Kidney epithelial cell (primary cell): ENCODE data around the gene CRIP2. TPM values are rescaled to one million over a fixed set of nuclear protein-coding genes. Genes with fewer than 3 reads are reported as not detected.

Experiments
- DNase-seq: peaks from one replicate; pipeline ENCODE4 v3.0.0-alpha.2; 2010; ENCODE audit warnings: low read depth
- H3K27me3 ChIP-seq: 2 replicates; pipeline ENCODE4 v1.6.0; 2011; ENCODE audit warnings: low read length; ENCODE audit not compliant: control insufficient read depth, insufficient read depth
- H3K36me3 ChIP-seq: 2 replicates; pipeline ENCODE4 v1.5.1; 2011; ENCODE audit warnings: low read length; ENCODE audit not compliant: control insufficient read depth, insufficient read depth
- H3K4me3 ChIP-seq: 2 replicates; pipeline ENCODE4 v1.5.1; 2011; ENCODE audit warnings: low read depth, mild to moderate bottlenecking, control low read depth, low read length
- CTCF ChIP-seq: IDR thresholded peaks from 2 replicates; pipeline ENCODE4 v1.5.1; 2011; ENCODE audit warnings: mild to moderate bottlenecking, moderate library complexity, low read length, control low read depth, inconsistent platforms; ENCODE audit not compliant: insufficient read depth, poor library complexity, severe bottlenecking
- total RNA-seq: library from RNA; depleted of rRNA; stranded (reverse); fragments of >200 nt; gene quantifications from 2 replicates; pipeline ENCODE4 v1.2.3, GENCODE V29; 2015

Gene CRIP2
- total RNA-seq, 1 donor from 2014 or later, result 101 TPM

- Histone ChIP-seq H3K4me3 (peak overlapping the region; percentile 67), H3K36me3 (no peaks in the 10 kb centered on the region), H3K27me3 (peaks cover 26% of the 10 kb centered on the region)
- peak; percentile 79 for TF ChIP-seq CTCF
- peak; percentile 57 for DNase-seq
Observed at GRCh38 chr14:105489542-105490266, 15.1 kb downstream of the CRIP2 start.

DNA sequence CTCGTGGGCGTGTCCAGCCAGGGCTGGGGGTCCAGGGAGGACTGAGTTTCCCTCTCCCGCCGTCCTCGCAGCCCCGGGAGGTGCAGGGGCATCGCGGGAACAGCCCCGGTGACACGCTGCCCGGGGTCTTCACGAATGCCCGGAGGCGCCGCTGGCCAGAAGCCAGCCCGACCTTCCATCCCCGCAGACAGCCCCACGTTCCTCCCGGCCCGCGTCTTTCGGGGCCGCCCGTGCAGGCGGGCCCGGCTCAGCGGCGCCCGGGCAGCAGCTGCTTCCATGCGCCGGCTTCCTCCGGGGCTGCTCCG is 15.6 kb downstream of the CRIP2 start:
- Histone ChIP-seq H3K4me3 (peak overlapping the region; percentile 67), H3K27me3 (peaks cover 26% of the 10 kb centered on the region), H3K36me3 (no peaks in the 10 kb centered on the region)
- no peak for DNase-seq
- no peak for TF ChIP-seq CTCF

- TF ChIP-seq CTCF, result peak; percentile 38
- peak; percentile 99 for DNase-seq
Observed at GRCh38 chr14:105490572-105491365, 16.1 kb downstream of the CRIP2 start, which contains the start of gene TEDC1. TEDC1 (plus strand) TSS chr14:105491246; CDS start chr14:105491376, 130 bp downstream.

GRCh38 chr14:105491366-105491973 is 16.8 kb downstream of the CRIP2 start:
- no peak for TF ChIP-seq CTCF
- H3K4me3 ChIP-seq, result peak overlapping the region; percentile 83
- no peaks in the 10 kb centered on the region for H3K36me3 ChIP-seq
- peaks cover 17% of the 10 kb centered on the region for H3K27me3 ChIP-seq
- DNase-seq, result no peak

More at GRCh38 chr14:105490572-105491365, 16.1 kb downstream of the CRIP2 start, which contains the start of gene TEDC1:
- H3K36me3 ChIP-seq, result no peaks in the 10 kb centered on the region
- peaks cover 23% of the 10 kb centered on the region for H3K27me3 ChIP-seq
- H3K4me3 ChIP-seq, result peak within 1 kb of the TSS; percentile 83

DNA sequence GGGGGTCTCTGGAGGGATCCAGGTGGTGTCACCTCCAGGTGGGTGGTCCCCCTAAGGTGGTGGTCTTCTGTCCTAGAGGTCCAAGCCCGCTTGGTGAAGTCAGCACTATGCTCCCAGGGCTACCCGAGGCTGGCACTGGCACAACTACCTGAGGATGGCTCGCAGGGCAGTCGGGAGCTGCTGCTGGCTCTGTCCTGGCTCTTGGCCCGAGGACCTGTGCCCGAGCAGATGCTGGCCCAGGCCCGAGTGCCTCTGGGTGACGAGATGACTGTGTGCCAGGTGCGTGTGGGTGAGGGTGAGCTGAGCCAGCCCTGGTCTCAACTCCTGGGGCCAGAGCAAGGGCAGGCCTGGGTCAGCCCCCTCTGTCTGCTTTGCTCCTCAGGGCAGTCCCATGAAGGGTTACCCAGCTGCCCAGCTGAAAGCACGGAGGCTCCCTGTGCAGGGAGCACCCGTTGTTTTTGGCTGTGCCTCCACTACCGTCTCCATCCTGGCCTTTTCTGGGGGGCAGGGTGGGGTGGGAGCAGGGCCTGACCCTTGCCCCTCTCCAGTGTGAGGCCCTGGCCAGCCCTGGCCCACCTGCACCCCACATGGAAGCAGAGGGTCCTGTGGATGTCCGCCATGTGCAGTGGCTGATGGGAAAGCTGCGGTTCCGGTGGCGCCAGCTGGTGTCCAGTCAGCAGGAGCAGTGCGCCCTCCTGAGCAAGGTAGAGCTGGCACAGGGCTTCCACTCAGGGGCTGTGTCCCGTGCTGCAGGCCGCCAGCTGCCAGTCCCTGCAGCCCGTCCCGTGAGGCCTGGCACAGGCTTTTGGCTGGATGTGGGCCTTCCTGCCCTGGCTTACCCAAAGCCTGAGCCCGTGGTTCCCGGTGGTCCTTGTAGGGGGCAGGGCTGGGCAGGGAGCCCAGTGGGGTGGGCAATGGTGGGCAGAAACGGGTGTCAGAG is 17.7 kb downstream of the CRIP2 start:
- DNase-seq, result no peak
- Histone ChIP-seq H3K4me3 (peak overlapping the region; percentile 83), H3K27me3 (peaks cover 8% of the 10 kb centered on the region), H3K36me3 (no peaks in the 10 kb centered on the region)
- TF ChIP-seq CTCF, result no peak
